AG09309 (cell line): ENCODE measurements around the gene ASTN2.

Source experiments
- DNase-seq: peaks from one replicate; pipeline ENCODE4 v3.0.0-alpha.2; 2010; ENCODE audit warnings: low read depth
- H3K4me3 ChIP-seq: 2 replicates; pipeline ENCODE4 v1.5.1; 2011; ENCODE audit warnings: mild to moderate bottlenecking, low read depth, low read length, moderate library complexity; ENCODE audit not compliant: control insufficient read depth
- TF ChIP-seq, protein P1 (sequence below): IDR thresholded peaks from 2 replicates; pipeline ENCODE4 v1.5.1; 2011; ENCODE audit warnings: mild to moderate bottlenecking, low read depth, low read length, inconsistent platforms; ENCODE audit not compliant: insufficient read depth, control insufficient read depth; ENCODE audit errors: missing control alignments

The ASTN2 gene

DNA sequence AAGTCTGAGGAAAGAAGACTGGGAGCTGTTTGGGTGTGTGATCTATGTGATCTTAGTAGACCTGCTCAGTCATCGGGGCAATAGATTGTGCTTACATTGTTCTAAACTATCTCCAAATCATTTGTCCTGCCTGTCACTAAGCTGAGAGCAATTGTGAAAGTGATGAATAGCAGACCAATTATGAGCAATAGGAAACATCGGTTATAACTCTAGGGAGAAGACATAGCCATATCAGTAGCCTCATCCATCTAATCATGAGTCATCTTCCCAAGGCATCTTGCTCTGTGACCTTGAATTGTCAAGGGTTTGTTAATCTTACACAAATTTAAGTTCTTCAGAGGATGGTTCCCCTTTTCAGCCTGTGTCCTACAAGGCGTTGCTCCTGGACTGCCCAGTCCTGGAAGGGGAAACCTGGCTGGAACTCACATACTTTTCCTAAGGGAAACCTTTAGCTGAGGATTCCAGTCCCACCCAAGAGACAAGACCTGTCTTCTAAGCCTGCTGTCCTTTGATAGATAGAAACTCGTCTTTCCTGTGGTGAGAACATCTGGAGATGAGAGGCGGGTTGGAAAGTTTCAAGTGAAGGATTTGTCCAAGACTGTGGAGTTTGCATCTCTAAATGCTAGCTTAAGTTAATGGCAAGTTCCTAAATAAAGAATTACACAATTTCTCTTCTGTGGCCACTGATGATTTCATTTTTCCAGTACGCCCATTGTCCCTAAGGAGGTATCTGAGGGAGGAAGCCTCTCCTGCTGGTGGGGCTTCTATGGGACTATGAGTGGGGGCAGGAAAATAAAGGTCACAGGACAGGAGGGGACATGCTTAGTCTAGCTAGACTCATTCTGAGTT is 781.6 kb downstream of the ASTN2 start:
- TF ChIP-seq, protein P1, sequence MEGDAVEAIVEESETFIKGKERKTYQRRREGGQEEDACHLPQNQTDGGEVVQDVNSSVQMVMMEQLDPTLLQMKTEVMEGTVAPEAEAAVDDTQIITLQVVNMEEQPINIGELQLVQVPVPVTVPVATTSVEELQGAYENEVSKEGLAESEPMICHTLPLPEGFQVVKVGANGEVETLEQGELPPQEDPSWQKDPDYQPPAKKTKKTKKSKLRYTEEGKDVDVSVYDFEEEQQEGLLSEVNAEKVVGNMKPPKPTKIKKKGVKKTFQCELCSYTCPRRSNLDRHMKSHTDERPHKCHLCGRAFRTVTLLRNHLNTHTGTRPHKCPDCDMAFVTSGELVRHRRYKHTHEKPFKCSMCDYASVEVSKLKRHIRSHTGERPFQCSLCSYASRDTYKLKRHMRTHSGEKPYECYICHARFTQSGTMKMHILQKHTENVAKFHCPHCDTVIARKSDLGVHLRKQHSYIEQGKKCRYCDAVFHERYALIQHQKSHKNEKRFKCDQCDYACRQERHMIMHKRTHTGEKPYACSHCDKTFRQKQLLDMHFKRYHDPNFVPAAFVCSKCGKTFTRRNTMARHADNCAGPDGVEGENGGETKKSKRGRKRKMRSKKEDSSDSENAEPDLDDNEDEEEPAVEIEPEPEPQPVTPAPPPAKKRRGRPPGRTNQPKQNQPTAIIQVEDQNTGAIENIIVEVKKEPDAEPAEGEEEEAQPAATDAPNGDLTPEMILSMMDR, result no peak
- DNase-seq, result no peak
- H3K4me3 ChIP-seq, result no peak overlapping the region

DNA sequence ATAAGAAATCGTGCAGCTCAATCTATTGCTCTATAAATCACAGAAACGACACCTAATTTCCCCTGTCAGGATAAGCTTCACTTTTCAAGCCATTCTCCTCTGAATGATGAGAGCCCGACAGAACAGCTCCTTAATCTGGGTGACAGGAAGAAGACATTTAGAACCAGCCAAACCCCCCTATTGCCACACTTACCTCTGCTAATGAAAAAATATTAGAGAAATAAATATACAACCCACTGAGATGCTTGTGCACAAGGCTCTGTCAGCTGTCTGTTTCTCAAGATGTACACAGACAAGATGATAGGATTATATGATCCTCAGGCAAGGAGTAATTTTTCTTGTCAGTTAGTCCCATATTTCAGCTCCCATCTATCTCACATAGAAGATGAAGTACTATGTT is 785.2 kb downstream of the ASTN2 start:
- no peak for DNase-seq
- TF ChIP-seq, protein P1, result no peak
- H3K4me3 ChIP-seq, result no peak overlapping the region

DNA sequence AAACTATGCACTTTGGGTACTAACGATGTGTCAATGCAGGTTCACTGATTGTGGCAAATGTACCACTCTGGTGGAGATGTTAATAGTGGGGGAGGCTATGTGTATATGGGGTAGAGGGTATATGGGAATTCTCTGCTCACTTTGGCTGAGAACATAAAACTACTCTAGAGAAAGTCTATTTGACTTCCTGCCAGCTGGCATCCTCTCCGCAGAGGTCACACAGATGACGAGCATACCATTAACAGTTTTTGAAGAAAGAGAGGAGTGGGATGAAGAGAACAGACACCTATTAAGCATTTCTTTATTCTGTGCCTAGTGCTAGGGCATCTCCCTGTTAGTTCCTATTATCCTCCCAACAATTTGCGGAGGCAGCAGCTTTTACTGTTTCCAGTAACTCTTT is 786.1 kb downstream of the ASTN2 start:
- DNase-seq, result no peak
- no peak overlapping the region for H3K4me3 ChIP-seq
- TF ChIP-seq, protein P1, result no peak

DNA sequence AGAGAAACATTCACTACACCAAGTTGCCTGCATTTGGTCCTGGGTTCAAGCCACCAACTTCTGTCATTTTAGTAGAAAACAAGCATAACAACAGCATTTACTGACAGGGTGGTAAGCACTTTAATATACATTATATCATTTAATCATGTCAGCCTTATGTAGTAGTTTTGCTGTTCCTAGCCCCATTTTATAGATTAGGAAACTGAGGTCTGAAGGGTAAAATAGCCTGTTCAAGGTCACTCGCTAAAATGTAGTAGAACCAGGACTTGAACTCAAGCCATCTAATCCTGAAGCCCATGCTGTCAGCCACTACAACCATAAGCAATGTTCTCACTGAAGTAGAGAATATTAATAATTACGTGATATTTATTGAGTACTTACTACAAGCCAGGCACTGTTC is 787.4 kb downstream of the ASTN2 start:
- no peak for DNase-seq
- TF ChIP-seq, protein P1, result no peak
- no peak overlapping the region for H3K4me3 ChIP-seq

DNA sequence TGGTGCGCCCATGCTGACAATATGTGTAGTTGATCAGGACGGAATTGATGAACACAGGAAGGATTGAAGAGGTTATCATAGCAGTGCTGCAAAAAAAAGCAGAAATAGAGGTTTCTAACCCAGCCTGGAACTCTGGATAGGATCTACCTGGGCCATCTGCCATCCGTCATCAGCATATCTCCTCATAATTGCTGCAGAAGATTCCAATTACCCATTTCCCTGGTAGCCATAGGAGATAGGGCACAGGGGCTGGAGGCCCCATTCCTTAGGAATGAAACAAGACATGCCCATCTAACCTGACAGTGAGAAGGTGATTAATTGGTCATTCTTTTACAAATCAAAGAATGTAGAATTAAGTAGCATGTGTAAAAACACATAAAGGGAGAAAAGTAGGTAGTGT is 788.1 kb downstream of the ASTN2 start:
- TF ChIP-seq, protein P1, result no peak

DNA sequence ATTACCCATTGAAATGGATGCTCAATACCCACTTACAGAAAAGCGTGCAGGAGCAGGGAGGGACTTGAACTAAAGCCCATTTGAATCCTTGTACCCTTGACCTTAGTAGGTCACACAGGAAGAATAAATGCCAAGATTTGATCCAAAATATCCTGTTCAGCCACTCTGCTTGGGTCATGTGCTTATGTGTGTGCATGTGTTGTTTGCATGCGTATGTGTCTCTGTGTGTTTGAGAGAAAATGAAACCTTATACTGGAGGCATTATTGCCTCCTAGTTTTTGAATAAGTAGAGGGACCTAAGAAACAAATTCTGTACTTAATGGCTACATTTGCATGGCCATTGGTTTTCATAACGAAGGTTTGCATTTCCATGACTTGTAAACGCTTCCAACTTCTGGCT is 791.1 kb downstream of the ASTN2 start:
- TF ChIP-seq, protein P1, result no peak
- DNase-seq, result no peak
- no peak overlapping the region for H3K4me3 ChIP-seq

More for the DNA sequence above, 788.1 kb downstream of the ASTN2 start:
- no peak overlapping the region for H3K4me3 ChIP-seq
- no peak for DNase-seq
